Measurements from ENCODE around the gene RTBDN.

- TF ChIP-seq CTCF (IDR thresholded peaks at IDR 0.05 in 4 of 5, conservative IDR thresholded peaks at IDR 0.05 in 1 of 5) (no peak), POLR2A (IDR thresholded peaks at IDR 0.05) (no peak)
Measured at GRCh38 chr19:12797141-12797587, 37.2 kb downstream of the RTBDN start.

All from gastrocnemius medialis (tissue), 4 donors.